Medulla oblongata (tissue), 1 donor: ENCODE results near the gene MRPL51.
A peak's percentile ranks its signal among the peaks of the same experiment; 100 is the strongest.
"Not testable (repeated sequence)": the region's sequence is repeated elsewhere in the genome, so short reads cannot be mapped to it uniquely, and the experiment has no call there.

ENCODE experiments used
- DNase-seq: peaks from one replicate; pipeline ENCODE4 v3.0.0-alpha.2; 2015; ENCODE audit errors: extremely low spot score

MRPL51 gene

GRCh38 chr12:6488240-6488639 lies 4.8 kb downstream of the MRPL51 start:
- DNase-seq: no peak

GRCh38 chr12:6478416-6478815 lies 14.6 kb downstream of the MRPL51 start:
- no peak for DNase-seq

- not testable (repeated sequence) for DNase-seq
These were observed 15.3 kb downstream of the MRPL51 start for GRCh38 chr12:6477601-6478377.

GRCh38 chr12:6476489-6476888 lies 16.6 kb downstream of the MRPL51 start:
- DNase-seq: no peak

- DNase-seq: not testable (repeated sequence)
These were observed 17.7 kb downstream of the MRPL51 start for GRCh38 chr12:6475233-6475975.

- no peak for DNase-seq
These were observed 20.6 kb downstream of the MRPL51 start for GRCh38 chr12:6472491-6472890.

GRCh38 chr12:6471989-6472360 lies 21.1 kb downstream of the MRPL51 start:
- no peak for DNase-seq

GRCh38 chr12:6470375-6471163 lies 22.5 kb downstream of the MRPL51 start, which contains the start of gene VAMP1:
TSS of gene VAMP1 (minus strand) at chr12:6470677. CDS start at chr12:6470531, 146 bp downstream.
- peak; percentile 99 for DNase-seq

GRCh38 chr12:6469609-6470374 lies 23.3 kb downstream of the MRPL51 start:
- no peak for DNase-seq

GRCh38 chr12:6469092-6469491 lies 24.0 kb downstream of the MRPL51 start:
- no peak for DNase-seq

- DNase-seq: no peak
These were observed 24.8 kb downstream of the MRPL51 start for GRCh38 chr12:6468283-6468575.

GRCh38 chr12:6467571-6468282 lies 25.3 kb downstream of the MRPL51 start:
- DNase-seq: not testable (repeated sequence)

GRCh38 chr12:6466751-6467150 lies 26.3 kb downstream of the MRPL51 start:
- DNase-seq: not testable (repeated sequence)

- DNase-seq: no peak
These were observed 26.9 kb downstream of the MRPL51 start for GRCh38 chr12:6466184-6466573.

GRCh38 chr12:6465467-6466183 lies 27.4 kb downstream of the MRPL51 start:
- DNase-seq: peak; percentile 90

- no peak for DNase-seq
These were observed 28.5 kb downstream of the MRPL51 start for GRCh38 chr12:6464531-6464930.

GRCh38 chr12:6463858-6464257 lies 29.2 kb downstream of the MRPL51 start:
- DNase-seq: no peak

GRCh38 chr12:6463216-6463615 lies 29.8 kb downstream of the MRPL51 start:
- DNase-seq: no peak

GRCh38 chr12:6462234-6462995 lies 30.6 kb downstream of the MRPL51 start:
- DNase-seq: no peak
